Measurements from ENCODE around the gene MME.

DNA sequence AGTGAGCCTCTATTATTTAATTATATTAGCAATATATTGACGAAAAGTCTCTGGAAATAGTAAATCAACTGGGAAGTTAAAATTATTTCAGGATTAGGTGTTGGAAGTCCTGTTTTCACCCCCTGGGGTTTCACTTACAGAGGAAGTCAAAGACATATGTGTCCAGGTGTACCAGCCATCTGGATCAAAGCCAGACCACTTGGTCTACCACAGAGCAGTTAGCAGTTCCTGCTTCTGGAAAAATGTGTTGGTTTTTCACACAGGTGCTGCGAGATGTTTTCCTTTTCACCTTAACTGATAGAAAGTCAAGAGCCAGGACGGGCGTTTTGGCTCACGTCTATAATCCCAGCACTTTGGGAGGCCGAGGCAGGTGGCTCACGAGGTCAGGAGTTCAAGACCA lies 13.1 kb downstream of the MME start:
- TF ChIP-seq, protein P1, sequence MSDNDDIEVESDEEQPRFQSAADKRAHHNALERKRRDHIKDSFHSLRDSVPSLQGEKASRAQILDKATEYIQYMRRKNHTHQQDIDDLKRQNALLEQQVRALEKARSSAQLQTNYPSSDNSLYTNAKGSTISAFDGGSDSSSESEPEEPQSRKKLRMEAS (IDR thresholded peaks at IDR 0.05), result no peak
- TF ChIP-seq FOXA1 (IDR thresholded peaks at IDR 0.05) (no peak), JUND (IDR thresholded peaks at IDR 0.05) (no peak), RAD21 (IDR thresholded peaks at IDR 0.05) (no peak), GABPA (IDR thresholded peaks at IDR 0.05 in 1 of 2, conservative IDR thresholded peaks at IDR 0.05 in 1 of 2) (no peak)
- TF ChIP-seq, protein P2, sequence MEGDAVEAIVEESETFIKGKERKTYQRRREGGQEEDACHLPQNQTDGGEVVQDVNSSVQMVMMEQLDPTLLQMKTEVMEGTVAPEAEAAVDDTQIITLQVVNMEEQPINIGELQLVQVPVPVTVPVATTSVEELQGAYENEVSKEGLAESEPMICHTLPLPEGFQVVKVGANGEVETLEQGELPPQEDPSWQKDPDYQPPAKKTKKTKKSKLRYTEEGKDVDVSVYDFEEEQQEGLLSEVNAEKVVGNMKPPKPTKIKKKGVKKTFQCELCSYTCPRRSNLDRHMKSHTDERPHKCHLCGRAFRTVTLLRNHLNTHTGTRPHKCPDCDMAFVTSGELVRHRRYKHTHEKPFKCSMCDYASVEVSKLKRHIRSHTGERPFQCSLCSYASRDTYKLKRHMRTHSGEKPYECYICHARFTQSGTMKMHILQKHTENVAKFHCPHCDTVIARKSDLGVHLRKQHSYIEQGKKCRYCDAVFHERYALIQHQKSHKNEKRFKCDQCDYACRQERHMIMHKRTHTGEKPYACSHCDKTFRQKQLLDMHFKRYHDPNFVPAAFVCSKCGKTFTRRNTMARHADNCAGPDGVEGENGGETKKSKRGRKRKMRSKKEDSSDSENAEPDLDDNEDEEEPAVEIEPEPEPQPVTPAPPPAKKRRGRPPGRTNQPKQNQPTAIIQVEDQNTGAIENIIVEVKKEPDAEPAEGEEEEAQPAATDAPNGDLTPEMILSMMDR (IDR thresholded peaks at IDR 0.05; ENCODE audit: low read depth, low read length, missing input control), result no peak

Data from liver (tissue), 3 donors.